Measurements from ENCODE around the gene ARHGAP32.
"Not testable (repeated sequence)": the region's sequence is repeated elsewhere in the genome, so short reads cannot be mapped to it uniquely, and the experiment has no call there.

ARHGAP32 gene

DNA sequence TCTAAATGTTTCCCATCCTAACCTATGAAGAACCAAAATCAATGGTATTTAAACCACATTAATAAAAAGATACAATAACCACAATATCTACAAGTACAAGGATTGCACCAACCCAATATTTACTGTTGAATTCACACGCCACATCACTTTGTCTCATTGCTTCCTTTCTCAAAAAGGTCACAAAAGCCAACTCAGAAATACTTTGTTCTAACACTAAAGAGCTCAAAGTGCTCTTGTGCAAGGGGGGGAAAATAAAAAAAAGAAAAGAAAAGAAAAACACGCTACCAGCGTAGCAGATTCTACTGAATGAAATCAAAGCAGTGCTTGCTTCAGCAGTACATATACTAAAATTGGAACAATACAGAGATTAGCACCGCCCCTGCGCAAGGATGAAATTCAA lies 10.5 kb upstream of the ARHGAP32 start:
- DNase-seq (ENCODE audit: low read depth, low spot score), result no peak

GRCh38 chr11:129195682-129196081 lies 3.6 kb upstream of the ARHGAP32 start:
- no peak for DNase-seq (ENCODE audit: low read depth, low spot score)

DNA sequence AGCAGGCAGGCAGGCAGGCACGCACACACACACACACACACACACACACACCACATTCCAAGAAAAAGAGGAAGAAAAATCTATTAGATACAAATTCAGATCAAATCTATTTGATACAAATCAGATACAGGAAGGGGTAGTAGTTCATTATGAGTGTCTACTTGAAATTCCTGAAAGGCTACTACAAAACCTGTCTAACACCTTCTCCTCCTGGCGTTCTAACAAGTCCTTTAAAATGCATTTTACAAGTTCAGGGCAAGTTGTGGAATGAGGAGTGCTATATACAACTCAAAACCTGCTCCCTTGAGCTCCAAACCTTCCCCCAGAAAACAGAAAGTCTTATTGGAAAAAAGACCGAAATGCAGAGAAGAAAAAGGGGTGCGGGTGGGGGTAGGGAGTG lies 476 bp downstream of the ARHGAP32 start:
- no peak for DNase-seq (ENCODE audit: low read depth, low spot score)

DNA sequence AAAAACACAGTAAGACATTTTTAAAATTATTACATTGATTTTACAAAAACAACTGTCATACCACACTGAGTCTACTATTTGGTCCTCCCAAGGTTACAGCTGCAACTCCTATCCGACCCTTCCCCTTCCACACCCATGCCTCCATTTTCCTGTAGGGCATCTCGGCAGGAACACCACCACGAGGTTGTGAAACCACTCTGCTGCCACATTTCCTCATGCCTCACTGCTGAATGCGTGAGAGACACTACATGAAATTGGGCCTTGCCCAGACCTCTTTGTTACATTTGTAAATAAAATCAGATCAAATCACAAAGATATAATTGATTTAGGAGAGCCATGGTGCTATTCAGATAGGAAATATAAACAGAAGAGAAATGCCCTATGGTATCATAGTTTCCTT lies 2.0 kb downstream of the ARHGAP32 start:
- no peak for DNase-seq (ENCODE audit: low read depth, low spot score)

- no peak for DNase-seq (ENCODE audit: low read depth, low spot score)
These were observed 2.5 kb downstream of the ARHGAP32 start for GRCh38 chr11:129189646-129190045.

- DNase-seq (ENCODE audit: low read depth, low spot score), result not testable (repeated sequence)
These were observed 7.0 kb downstream of the ARHGAP32 start for GRCh38 chr11:129185082-129185481.

DNA sequence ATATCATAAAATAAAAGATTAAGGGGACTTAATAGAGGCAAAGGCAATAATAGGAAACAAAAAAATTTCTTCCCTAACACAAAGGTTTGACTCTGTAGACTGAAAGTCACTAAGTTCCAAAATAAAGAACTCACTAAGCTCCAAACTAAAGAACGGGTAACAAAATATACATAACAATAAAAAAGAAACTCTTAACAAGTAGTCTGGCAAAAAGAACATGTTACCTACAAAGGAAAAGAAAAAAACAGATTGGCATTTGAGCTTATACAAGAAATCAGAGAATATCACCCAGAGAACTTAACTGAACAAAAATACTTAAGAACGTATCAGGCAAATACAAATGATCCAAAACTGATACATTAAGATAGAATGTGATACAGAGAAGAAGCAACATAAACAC lies 7.5 kb downstream of the ARHGAP32 start:
- DNase-seq (ENCODE audit: low read depth, low spot score), result no peak

GRCh38 chr11:129167315-129167714 lies 24.8 kb downstream of the ARHGAP32 start:
- no peak for DNase-seq (ENCODE audit: low read depth, low spot score)

DNA sequence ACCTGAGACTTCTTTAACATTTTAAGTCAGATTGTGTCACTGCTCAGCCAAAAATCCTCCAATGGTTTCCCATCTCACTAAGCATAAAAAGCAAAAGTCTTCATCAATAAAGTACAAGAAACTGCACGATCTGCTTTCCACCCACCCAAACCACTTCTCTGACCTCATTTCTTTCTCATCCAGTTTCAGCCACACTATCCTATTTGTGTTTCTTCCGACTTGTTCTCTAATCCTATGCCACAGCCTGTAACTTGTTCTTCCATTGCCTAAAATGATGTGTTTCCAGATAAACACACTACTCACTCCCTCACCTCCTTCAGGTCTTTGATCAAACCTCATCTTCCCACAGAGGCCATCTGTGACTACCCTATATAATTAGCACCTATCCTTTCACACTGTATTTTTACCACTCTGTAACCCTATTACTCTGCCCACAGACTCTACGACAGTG lies 28.4 kb downstream of the ARHGAP32 start:
- no peak for DNase-seq (ENCODE audit: low read depth, low spot score)

DNA sequence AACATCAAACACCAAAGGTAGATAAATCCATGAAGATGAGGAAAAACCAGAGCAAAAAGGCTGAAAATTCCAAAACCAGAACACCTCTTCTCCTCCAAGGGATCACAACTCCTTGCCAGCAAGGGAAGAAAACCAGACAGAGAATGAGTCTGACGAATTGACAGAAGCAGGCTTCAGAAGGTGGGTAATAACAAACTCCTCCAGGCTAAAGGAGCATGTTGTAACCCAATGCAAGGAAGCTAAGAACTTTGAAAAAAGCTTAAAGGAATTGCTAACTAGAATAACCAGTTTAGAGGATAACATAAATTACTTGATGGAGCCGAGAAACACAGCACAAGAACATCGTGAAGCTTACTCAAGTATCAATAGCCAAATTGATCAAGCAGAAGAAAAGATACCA lies 35.0 kb downstream of the ARHGAP32 start:
- not testable (repeated sequence) for DNase-seq (ENCODE audit: low read depth, low spot score)

GRCh38 chr11:129155745-129156144 lies 36.4 kb downstream of the ARHGAP32 start:
- DNase-seq (ENCODE audit: low read depth, low spot score), result no peak

- DNase-seq (ENCODE audit: low read depth, low spot score), result no peak
These were observed 43.6 kb downstream of the ARHGAP32 start for GRCh38 chr11:129148487-129148886.

DNA sequence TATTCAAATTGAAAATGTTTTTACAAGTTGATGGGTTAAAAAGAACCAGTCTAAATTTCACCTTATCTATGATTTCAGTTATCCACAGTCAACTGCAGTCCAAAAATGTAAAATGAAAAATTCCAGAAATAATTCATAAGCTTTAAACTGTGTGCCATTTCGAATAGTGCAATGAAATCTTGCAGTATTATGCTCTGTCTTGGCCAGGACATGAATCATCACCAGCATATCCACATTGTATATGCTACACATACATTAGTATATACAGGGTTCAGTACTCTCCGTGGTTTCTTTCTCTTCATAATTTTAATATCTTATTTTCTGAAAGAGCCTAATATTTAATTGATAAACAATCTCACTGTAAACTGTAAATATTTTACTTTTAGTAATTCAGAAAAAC lies 45.9 kb downstream of the ARHGAP32 start:
- no peak for DNase-seq (ENCODE audit: low read depth, low spot score)

DNA sequence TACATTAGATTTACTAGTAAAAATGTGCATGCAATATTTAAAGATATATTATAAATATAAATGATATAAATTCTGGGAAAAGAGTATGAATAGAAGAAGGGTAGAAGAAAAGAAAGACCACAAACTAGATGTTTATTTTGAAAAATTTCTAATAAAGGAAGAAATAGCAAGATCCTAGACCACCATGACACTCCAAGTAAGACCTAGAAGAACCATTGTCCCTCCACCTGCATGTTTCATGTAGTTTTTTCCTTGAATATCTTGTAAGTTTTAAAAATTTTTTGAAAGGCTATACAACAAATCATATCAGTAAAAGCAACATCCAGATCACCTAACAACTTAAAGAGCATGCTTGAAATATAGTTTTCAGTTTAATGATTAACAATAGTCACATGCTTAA lies 46.8 kb downstream of the ARHGAP32 start:
- no peak for DNase-seq (ENCODE audit: low read depth, low spot score)

GRCh38 chr11:129144256-129144655 lies 47.9 kb downstream of the ARHGAP32 start:
- peak; percentile 47 for DNase-seq (ENCODE audit: low read depth, low spot score)

GRCh38 chr11:129143335-129143734 lies 48.8 kb downstream of the ARHGAP32 start:
- DNase-seq (ENCODE audit: low read depth, low spot score), result peak; percentile 100

- DNase-seq (ENCODE audit: low read depth, low spot score), result peak; percentile 74
These were observed 50.2 kb downstream of the ARHGAP32 start for GRCh38 chr11:129141748-129142523.

GRCh38 chr11:129131316-129131715 lies 60.8 kb downstream of the ARHGAP32 start:
- DNase-seq (ENCODE audit: low read depth, low spot score), result peak; percentile 77

GRCh38 chr11:129128881-129129620 lies 63.1 kb downstream of the ARHGAP32 start:
- DNase-seq (ENCODE audit: low read depth, low spot score), result not testable (repeated sequence)

DNA sequence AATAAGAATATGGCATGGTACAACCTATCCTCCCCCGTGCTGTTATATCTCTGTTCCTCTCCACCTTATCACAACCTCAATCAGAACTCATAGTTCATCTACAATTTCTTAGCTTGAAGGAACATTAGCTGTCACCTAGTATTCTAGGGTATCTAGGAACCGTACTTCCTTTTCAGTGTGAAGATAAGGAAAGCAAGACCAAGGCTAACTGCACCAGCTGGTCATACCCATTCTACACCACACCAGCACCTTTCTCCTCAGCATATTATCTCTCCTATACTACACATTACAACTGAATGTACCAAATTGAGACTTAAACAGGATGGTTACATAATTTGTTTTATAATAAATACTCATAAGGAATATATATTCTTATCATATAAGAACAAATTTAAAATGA lies 73.1 kb downstream of the ARHGAP32 start:
- no peak for DNase-seq (ENCODE audit: low read depth, low spot score)

GRCh38 chr11:129117595-129118350 lies 74.4 kb downstream of the ARHGAP32 start:
- DNase-seq (ENCODE audit: low read depth, low spot score), result peak; percentile 83

Data from astrocyte of the hippocampus (primary cell).